ENCODE results near the gene ACTR3. TPM values are rescaled to one million over a fixed set of nuclear protein-coding genes. Genes with fewer than 3 reads are reported as not detected.

Gene ACTR3
- total RNA-seq, 1 donor from 2014 or later = 495 TPM

- Mint-ChIP-seq H3K4me3 (ENCODE audit: unreplicated experiment) (no peak overlapping the region), H3K27me3 (ENCODE audit: low read depth, unreplicated experiment) (no peaks in the 10 kb centered on the region), H3K9me3 (ENCODE audit: unreplicated experiment) (no peaks in the 10 kb centered on the region), H3K36me3 (ENCODE audit: low read depth, unreplicated experiment) (peaks cover 22% of the 10 kb centered on the region), H3K4me1 (ENCODE audit: low read depth, unreplicated experiment) (peaks cover 5% of the 10 kb centered on the region), H3K27ac (ENCODE audit: unreplicated experiment) (no peak overlapping the region)
- H4K20me1 ChIP-seq (ENCODE audit: insufficient read depth, low read length) = no peaks in the 10 kb centered on the region
- FAIRE-seq = no peak
- H3K4me1 ChIP-seq (ENCODE audit: insufficient read depth, low read length) = peaks cover under 1% of the 10 kb centered on the region
- H3K79me2 ChIP-seq (ENCODE audit: insufficient read depth, low read length) = no peaks in the 10 kb centered on the region
- H3K9ac ChIP-seq (ENCODE audit: low read length) = no peak overlapping the region
- DNase-seq (ENCODE audit: low read depth) = peak; percentile 56
- no peak overlapping the region for H2AFZ ChIP-seq (ENCODE audit: low read depth, low read length)
- no peaks in the 10 kb centered on the region for H3K9me3 ChIP-seq (ENCODE audit: insufficient read depth, low read depth, low read length)
- no peak for TF ChIP-seq CTCF (IDR thresholded peaks at IDR 0.05; ENCODE audit: insufficient read depth, low read depth, low read length)
- TF ChIP-seq EZH2 (IDR thresholded peaks at IDR 0.05; ENCODE audit: insufficient read depth, low read length) = no peak
- no peak overlapping the region for H3K27ac ChIP-seq (ENCODE audit: low read depth, low read length)
- no peak overlapping the region for H3K4me2 ChIP-seq (ENCODE audit: low read length)
- no peak overlapping the region for H3K4me3 ChIP-seq (ENCODE audit: insufficient read depth, low read depth, low read length)
- H3K36me3 ChIP-seq (ENCODE audit: insufficient read depth, low read length) = no peaks in the 10 kb centered on the region
- H3K27me3 ChIP-seq (ENCODE audit: insufficient read depth, low read length) = no peaks in the 10 kb centered on the region
These were observed 96.9 kb downstream of the ACTR3 start for GRCh38 chr2:113986762-113987290.

GRCh38 chr2:113992090-113992489 is 102.2 kb downstream of the ACTR3 start:
- TF ChIP-seq EZH2 (IDR thresholded peaks at IDR 0.05; ENCODE audit: insufficient read depth, low read length) = no peak
- no peak overlapping the region for H3K4me2 ChIP-seq (ENCODE audit: low read length)
- Mint-ChIP-seq H3K9me3 (ENCODE audit: unreplicated experiment) (peaks cover 2% of the 10 kb centered on the region), H3K27ac (ENCODE audit: unreplicated experiment) (no peak overlapping the region), H3K4me1 (ENCODE audit: low read depth, unreplicated experiment) (peaks cover 3% of the 10 kb centered on the region), H3K4me3 (ENCODE audit: unreplicated experiment) (no peak overlapping the region), H3K36me3 (ENCODE audit: low read depth, unreplicated experiment) (peaks cover 15% of the 10 kb centered on the region), H3K27me3 (ENCODE audit: low read depth, unreplicated experiment) (no peaks in the 10 kb centered on the region)
- no peaks in the 10 kb centered on the region for H3K9me3 ChIP-seq (ENCODE audit: insufficient read depth, low read depth, low read length)
- H3K27me3 ChIP-seq (ENCODE audit: insufficient read depth, low read length) = no peaks in the 10 kb centered on the region
- DNase-seq (ENCODE audit: low read depth) (no peak), FAIRE-seq (no peak)
- no peak overlapping the region for H3K27ac ChIP-seq (ENCODE audit: low read depth, low read length)
- H3K4me3 ChIP-seq (ENCODE audit: insufficient read depth, low read depth, low read length) = no peak overlapping the region
- H2AFZ ChIP-seq (ENCODE audit: low read depth, low read length) = no peak overlapping the region
- no peak overlapping the region for H3K9ac ChIP-seq (ENCODE audit: low read length)
- H4K20me1 ChIP-seq (ENCODE audit: insufficient read depth, low read length) = no peaks in the 10 kb centered on the region
- no peaks in the 10 kb centered on the region for H3K36me3 ChIP-seq (ENCODE audit: insufficient read depth, low read length)
- H3K79me2 ChIP-seq (ENCODE audit: insufficient read depth, low read length) = no peaks in the 10 kb centered on the region
- no peaks in the 10 kb centered on the region for H3K4me1 ChIP-seq (ENCODE audit: insufficient read depth, low read length)

GRCh38 chr2:113996671-113997594 is 107.0 kb downstream of the ACTR3 start:
- no peaks in the 10 kb centered on the region for H3K9me3 ChIP-seq (ENCODE audit: insufficient read depth, low read depth, low read length)
- H3K27ac ChIP-seq (ENCODE audit: low read depth, low read length) = no peak overlapping the region
- H3K36me3 ChIP-seq (ENCODE audit: insufficient read depth, low read length) = no peaks in the 10 kb centered on the region
- H3K27ac Mint-ChIP-seq (ENCODE audit: unreplicated experiment) = no peak overlapping the region
- no peak overlapping the region for H3K4me3 Mint-ChIP-seq (ENCODE audit: unreplicated experiment)
- no peaks in the 10 kb centered on the region for H3K27me3 Mint-ChIP-seq (ENCODE audit: low read depth, unreplicated experiment)
- H3K9me3 Mint-ChIP-seq (ENCODE audit: unreplicated experiment) = peaks cover 2% of the 10 kb centered on the region
- no peak for FAIRE-seq
- no peak overlapping the region for H3K9ac ChIP-seq (ENCODE audit: low read length)
- H2AFZ ChIP-seq (ENCODE audit: low read depth, low read length) = no peak overlapping the region
- no peaks in the 10 kb centered on the region for H4K20me1 ChIP-seq (ENCODE audit: insufficient read depth, low read length)
- H3K4me3 ChIP-seq (ENCODE audit: insufficient read depth, low read depth, low read length) = no peak overlapping the region
- no peaks in the 10 kb centered on the region for H3K4me1 Mint-ChIP-seq (ENCODE audit: low read depth, unreplicated experiment)
- no peaks in the 10 kb centered on the region for H3K27me3 ChIP-seq (ENCODE audit: insufficient read depth, low read length)
- H3K4me2 ChIP-seq (ENCODE audit: low read length) = no peak overlapping the region
- TF ChIP-seq EZH2 (IDR thresholded peaks at IDR 0.05; ENCODE audit: insufficient read depth, low read length) (no peak), CTCF (IDR thresholded peaks at IDR 0.05; ENCODE audit: insufficient read depth, low read depth, low read length) (no peak)
- no peaks in the 10 kb centered on the region for H3K4me1 ChIP-seq (ENCODE audit: insufficient read depth, low read length)
- no peak for DNase-seq (ENCODE audit: low read depth)
- H3K36me3 Mint-ChIP-seq (ENCODE audit: low read depth, unreplicated experiment) = peaks cover 20% of the 10 kb centered on the region
- no peaks in the 10 kb centered on the region for H3K79me2 ChIP-seq (ENCODE audit: insufficient read depth, low read length)
